HEK293 (cell line): Measurements from ENCODE around the gene DNAJC6.

ENCODE experiments used
- CTCF ChIA-PET: fragments of 350-600 bp; formaldehyde crosslinking; extraction: SDS; loops from one replicate; lab custom pipeline; 2021; ENCODE audit warnings: antibody characterized with exemption; lab: Yijun Ruan, JAX
- POLR2A ChIA-PET: fragments of 300-600 bp; formaldehyde crosslinking; extraction: SDS; loops from one replicate; lab custom pipeline; 2020; ENCODE audit warnings: antibody characterized with exemption, inconsistent platforms; lab: Yijun Ruan, JAX
- H3K27ac ChIP-seq: fragments of 200-500 bp; sonication (Bioruptor generic); 2 replicates; pipeline ENCODE4 v1.5.1; 2014; ENCODE audit warnings: low read depth, low read length, control low read depth, inconsistent platforms; ENCODE audit errors: extremely low read depth
- H3K36me3 ChIP-seq, 2 experiments: fragments of 200-500 bp in 1 of 2; sonication (Bioruptor generic) in 1 of 2; 1 replicate in 1 of 2; 2 replicates in 1 of 2; pipeline ENCODE4 v1.5.1; 2014 to 2017; ENCODE audit warnings: inconsistent platforms in 2 of 2, low read length in 2 of 2; ENCODE audit not compliant: control insufficient read depth in 2 of 2, insufficient read depth in 1 of 2
- H3K4me1 ChIP-seq: fragments of 200-500 bp; sonication (Bioruptor generic); 2 replicates; pipeline ENCODE4 v1.5.1; 2014; ENCODE audit warnings: mild to moderate bottlenecking, low read length, inconsistent platforms; ENCODE audit not compliant: control insufficient read depth, insufficient read depth
- H3K4me3 ChIP-seq: 2 replicates; pipeline ENCODE4 v1.5.1; 2011; ENCODE audit warnings: low read depth, mild to moderate bottlenecking, control low read depth, low read length, moderate library complexity
- H3K9me3 ChIP-seq: fragments of 200-500 bp; sonication (Bioruptor generic); 2 replicates; pipeline ENCODE4 v1.5.1; 2014; ENCODE audit warnings: low read depth, low read length, inconsistent platforms; ENCODE audit not compliant: control insufficient read depth, insufficient read depth
- KLF10 ChIP-seq: fragments of 450-650 bp; IDR thresholded peaks from 2 replicates; pipeline ENCODE4 v1.5.1; 2018; ENCODE audit warnings: missing biosample characterization, mild to moderate bottlenecking, missing genetic modification characterization
- ZBTB21 ChIP-seq: fragments of 450-650 bp; formaldehyde crosslinking; IDR thresholded peaks from 2 replicates; pipeline ENCODE4 v1.5.1; 2017; ENCODE audit warnings: missing biosample characterization, missing genetic modification characterization
- ZBTB7A ChIP-seq: fragments of 450-650 bp; formaldehyde crosslinking; IDR thresholded peaks from 2 replicates; pipeline ENCODE4 v1.5.1; 2016; ENCODE audit warnings: low read depth, missing biosample characterization, missing genetic modification characterization
- ZBTB8A ChIP-seq: fragments of 450-650 bp; formaldehyde crosslinking; IDR thresholded peaks from 2 replicates; pipeline ENCODE4 v1.5.1; 2016; ENCODE audit warnings: missing biosample characterization, missing genetic modification characterization
- ZNF10 ChIP-seq: fragments of 450-650 bp; formaldehyde crosslinking; IDR thresholded peaks from 2 replicates; pipeline ENCODE4 v1.5.1; 2017; ENCODE audit warnings: missing biosample characterization, missing genetic modification characterization
- ZNF157 ChIP-seq: fragments of 450-650 bp; formaldehyde crosslinking; IDR thresholded peaks from 2 replicates; pipeline ENCODE4 v1.5.1; 2016; ENCODE audit warnings: missing biosample characterization, missing genetic modification characterization
- ZNF16 ChIP-seq: fragments of 450-650 bp; formaldehyde crosslinking; IDR thresholded peaks from 2 replicates; pipeline ENCODE4 v1.5.1; 2016; ENCODE audit warnings: low read depth, missing biosample characterization, missing genetic modification characterization
- ZNF169 ChIP-seq: fragments of 450-650 bp; formaldehyde crosslinking; IDR thresholded peaks from 2 replicates; pipeline ENCODE4 v1.5.1; 2016; ENCODE audit warnings: missing biosample characterization, missing genetic modification characterization
- ZNF174 ChIP-seq: fragments of 450-650 bp; formaldehyde crosslinking; IDR thresholded peaks from 2 replicates; pipeline ENCODE4 v1.5.0; 2017; ENCODE audit warnings: missing biosample characterization, mild to moderate bottlenecking, missing genetic modification characterization
- ZNF175 ChIP-seq: fragments of 450-650 bp; formaldehyde crosslinking; IDR thresholded peaks from 2 replicates; pipeline ENCODE4 v1.5.1; 2016; ENCODE audit warnings: missing biosample characterization, missing genetic modification characterization
- ZNF302 ChIP-seq: fragments of 450-650 bp; formaldehyde crosslinking; IDR thresholded peaks from 2 replicates; pipeline ENCODE4 v1.5.1; 2016; ENCODE audit warnings: missing biosample characterization, missing genetic modification characterization, low read depth
- ZNF311 ChIP-seq: fragments of 450-650 bp; formaldehyde crosslinking; IDR thresholded peaks from 2 replicates; pipeline ENCODE4 v1.5.1; 2017; ENCODE audit warnings: missing biosample characterization, missing genetic modification characterization, borderline replicate concordance
- ZNF366 ChIP-seq: fragments of 450-650 bp; formaldehyde crosslinking; conservative IDR thresholded peaks from 2 replicates; pipeline ENCODE4 v1.5.1; 2016; ENCODE audit warnings: missing biosample characterization, missing genetic modification characterization
- ZNF394 ChIP-seq: fragments of 450-650 bp; formaldehyde crosslinking; IDR thresholded peaks from 2 replicates; pipeline ENCODE4 v1.5.1; 2016; ENCODE audit warnings: missing biosample characterization, missing genetic modification characterization, mild to moderate bottlenecking, moderate library complexity, borderline replicate concordance
- ZNF48 ChIP-seq: fragments of 450-650 bp; formaldehyde crosslinking; IDR thresholded peaks from 2 replicates; pipeline ENCODE4 v1.5.1; 2016; ENCODE audit warnings: missing biosample characterization, missing genetic modification characterization
- ZNF544 ChIP-seq: fragments of 450-650 bp; formaldehyde crosslinking; IDR thresholded peaks from 2 replicates; pipeline ENCODE4 v1.5.0; 2017; ENCODE audit warnings: missing biosample characterization, missing genetic modification characterization
- ZNF560 ChIP-seq: fragments of 450-650 bp; formaldehyde crosslinking; IDR thresholded peaks from 2 replicates; pipeline ENCODE4 v1.5.1; 2017; ENCODE audit warnings: missing biosample characterization, missing genetic modification characterization, borderline replicate concordance
- ZNF623 ChIP-seq: fragments of 450-650 bp; formaldehyde crosslinking; IDR thresholded peaks from 2 replicates; pipeline ENCODE4 v1.5.1; 2016; ENCODE audit warnings: missing biosample characterization, missing genetic modification characterization
- ZNF658 ChIP-seq: fragments of 450-650 bp; formaldehyde crosslinking; IDR thresholded peaks from 2 replicates; pipeline ENCODE4; 2016; ENCODE audit warnings: missing biosample characterization, missing genetic modification characterization
- TF ChIP-seq, protein P1 (sequence below): fragments of 450-650 bp; formaldehyde crosslinking; IDR thresholded peaks from 2 replicates; pipeline ENCODE4 v1.5.1; 2017; ENCODE audit warnings: missing biosample characterization, missing genetic modification characterization
- TF ChIP-seq, protein P2 (sequence below): fragments of 450-650 bp; formaldehyde crosslinking; IDR thresholded peaks from 2 replicates; pipeline ENCODE4 v1.5.1; 2016; ENCODE audit warnings: missing biosample characterization, missing genetic modification characterization
- TF ChIP-seq, protein P3 (sequence below): fragments of 450-650 bp; IDR thresholded peaks from 2 replicates; pipeline ENCODE4 v1.5.1; 2018; ENCODE audit warnings: missing biosample characterization, missing genetic modification characterization
- TF ChIP-seq, protein P4 (sequence below): fragments of 450-650 bp; formaldehyde crosslinking; IDR thresholded peaks from 2 replicates; pipeline ENCODE4 v1.5.1; 2016; ENCODE audit warnings: missing biosample characterization, missing genetic modification characterization
- TF ChIP-seq, protein P5 (sequence below): fragments of 450-650 bp; formaldehyde crosslinking; IDR thresholded peaks from 2 replicates; pipeline ENCODE4 v1.5.1; 2016; ENCODE audit warnings: missing biosample characterization, missing genetic modification characterization
- TF ChIP-seq, protein P6 (sequence below): fragments of 450-650 bp; formaldehyde crosslinking; IDR thresholded peaks from 2 replicates; pipeline ENCODE4 v1.5.1; 2016; ENCODE audit warnings: missing biosample characterization, missing genetic modification characterization

Gene DNAJC6

DNA sequence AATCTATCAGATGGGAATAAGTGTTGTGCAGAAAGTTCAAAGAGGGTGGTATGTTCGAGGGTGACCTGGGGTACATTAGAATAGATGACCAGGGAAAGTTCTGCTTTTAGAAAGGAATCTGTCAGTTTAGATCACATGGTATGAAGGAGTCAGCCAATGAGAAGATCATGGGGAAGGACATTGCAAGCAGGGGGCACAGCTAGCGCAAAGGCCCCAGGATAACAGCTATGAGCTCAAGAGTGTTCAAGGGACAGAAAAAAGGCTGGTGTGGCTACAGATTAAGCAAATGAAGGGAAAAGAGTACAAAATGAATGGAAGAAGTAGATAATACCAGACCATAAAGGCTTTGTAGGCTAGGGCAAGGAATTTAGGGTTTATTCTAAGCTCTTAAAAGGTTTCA lies 119.7 kb downstream of the DNAJC6 start:
- Histone ChIP-seq H3K36me3 (peaks cover 5 to 55% of the 10 kb centered on the region in 2 experiments), H3K9me3 (no peaks in the 10 kb centered on the region), H3K4me3 (no peak overlapping the region), H3K27ac (no peak overlapping the region), H3K4me1 (no peaks in the 10 kb centered on the region)
- ChIA-PET POLR2A (interaction anchor here (0.6 kb wide), 1 partner anchor 20 kb away, joined by 3 read pairs; no protein-coding TSS in a partner anchor), CTCF (interaction anchor here (1.0 to 4.0 kb wide), 5 partner anchors 9 to 365 kb away, joined by 3 to 23 read pairs (median 5); no protein-coding TSS in a partner anchor)
- TF ChIP-seq, protein P1, sequence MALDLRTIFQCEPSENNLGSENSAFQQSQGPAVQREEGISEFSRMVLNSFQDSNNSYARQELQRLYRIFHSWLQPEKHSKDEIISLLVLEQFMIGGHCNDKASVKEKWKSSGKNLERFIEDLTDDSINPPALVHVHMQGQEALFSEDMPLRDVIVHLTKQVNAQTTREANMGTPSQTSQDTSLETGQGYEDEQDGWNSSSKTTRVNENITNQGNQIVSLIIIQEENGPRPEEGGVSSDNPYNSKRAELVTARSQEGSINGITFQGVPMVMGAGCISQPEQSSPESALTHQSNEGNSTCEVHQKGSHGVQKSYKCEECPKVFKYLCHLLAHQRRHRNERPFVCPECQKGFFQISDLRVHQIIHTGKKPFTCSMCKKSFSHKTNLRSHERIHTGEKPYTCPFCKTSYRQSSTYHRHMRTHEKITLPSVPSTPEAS (tag by site-specific recombination): no peak
- TF ChIP-seq, protein P2, sequence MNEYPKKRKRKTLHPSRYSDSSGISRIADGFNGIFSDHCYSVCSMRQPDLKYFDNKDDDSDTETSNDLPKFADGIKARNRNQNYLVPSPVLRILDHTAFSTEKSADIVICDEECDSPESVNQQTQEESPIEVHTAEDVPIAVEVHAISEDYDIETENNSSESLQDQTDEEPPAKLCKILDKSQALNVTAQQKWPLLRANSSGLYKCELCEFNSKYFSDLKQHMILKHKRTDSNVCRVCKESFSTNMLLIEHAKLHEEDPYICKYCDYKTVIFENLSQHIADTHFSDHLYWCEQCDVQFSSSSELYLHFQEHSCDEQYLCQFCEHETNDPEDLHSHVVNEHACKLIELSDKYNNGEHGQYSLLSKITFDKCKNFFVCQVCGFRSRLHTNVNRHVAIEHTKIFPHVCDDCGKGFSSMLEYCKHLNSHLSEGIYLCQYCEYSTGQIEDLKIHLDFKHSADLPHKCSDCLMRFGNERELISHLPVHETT: no peak
- TF ChIP-seq ZNF544 (tag by site-specific recombination): no peak
- TF ChIP-seq ZNF175: no peak
- no peak for TF ChIP-seq ZNF560 (tag by site-specific recombination)
- TF ChIP-seq, protein P3, sequence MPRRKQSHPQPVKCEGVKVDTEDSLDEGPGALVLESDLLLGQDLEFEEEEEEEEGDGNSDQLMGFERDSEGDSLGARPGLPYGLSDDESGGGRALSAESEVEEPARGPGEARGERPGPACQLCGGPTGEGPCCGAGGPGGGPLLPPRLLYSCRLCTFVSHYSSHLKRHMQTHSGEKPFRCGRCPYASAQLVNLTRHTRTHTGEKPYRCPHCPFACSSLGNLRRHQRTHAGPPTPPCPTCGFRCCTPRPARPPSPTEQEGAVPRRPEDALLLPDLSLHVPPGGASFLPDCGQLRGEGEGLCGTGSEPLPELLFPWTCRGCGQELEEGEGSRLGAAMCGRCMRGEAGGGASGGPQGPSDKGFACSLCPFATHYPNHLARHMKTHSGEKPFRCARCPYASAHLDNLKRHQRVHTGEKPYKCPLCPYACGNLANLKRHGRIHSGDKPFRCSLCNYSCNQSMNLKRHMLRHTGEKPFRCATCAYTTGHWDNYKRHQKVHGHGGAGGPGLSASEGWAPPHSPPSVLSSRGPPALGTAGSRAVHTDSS (tag by site-specific recombination): no peak
- TF ChIP-seq ZNF366 (tag by site-specific recombination): no peak
- TF ChIP-seq, protein P4, sequence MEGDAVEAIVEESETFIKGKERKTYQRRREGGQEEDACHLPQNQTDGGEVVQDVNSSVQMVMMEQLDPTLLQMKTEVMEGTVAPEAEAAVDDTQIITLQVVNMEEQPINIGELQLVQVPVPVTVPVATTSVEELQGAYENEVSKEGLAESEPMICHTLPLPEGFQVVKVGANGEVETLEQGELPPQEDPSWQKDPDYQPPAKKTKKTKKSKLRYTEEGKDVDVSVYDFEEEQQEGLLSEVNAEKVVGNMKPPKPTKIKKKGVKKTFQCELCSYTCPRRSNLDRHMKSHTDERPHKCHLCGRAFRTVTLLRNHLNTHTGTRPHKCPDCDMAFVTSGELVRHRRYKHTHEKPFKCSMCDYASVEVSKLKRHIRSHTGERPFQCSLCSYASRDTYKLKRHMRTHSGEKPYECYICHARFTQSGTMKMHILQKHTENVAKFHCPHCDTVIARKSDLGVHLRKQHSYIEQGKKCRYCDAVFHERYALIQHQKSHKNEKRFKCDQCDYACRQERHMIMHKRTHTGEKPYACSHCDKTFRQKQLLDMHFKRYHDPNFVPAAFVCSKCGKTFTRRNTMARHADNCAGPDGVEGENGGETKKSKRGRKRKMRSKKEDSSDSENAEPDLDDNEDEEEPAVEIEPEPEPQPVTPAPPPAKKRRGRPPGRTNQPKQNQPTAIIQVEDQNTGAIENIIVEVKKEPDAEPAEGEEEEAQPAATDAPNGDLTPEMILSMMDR (tag by site-specific recombination): no peak
- TF ChIP-seq ZNF48 (tag by site-specific recombination): no peak
- TF ChIP-seq ZBTB21 (tag by site-specific recombination): no peak
- no peak for TF ChIP-seq ZNF157 (tag by site-specific recombination)
- no peak for TF ChIP-seq KLF10 (tag by site-specific recombination)
- no peak for TF ChIP-seq ZNF169 (tag by site-specific recombination)
- no peak for TF ChIP-seq ZNF623 (tag by site-specific recombination)
- no peak for TF ChIP-seq ZBTB7A (tag by site-specific recombination)
- TF ChIP-seq ZBTB8A (tag by site-specific recombination): no peak
- TF ChIP-seq ZNF174 (tag by site-specific recombination): no peak
- TF ChIP-seq, protein P5, sequence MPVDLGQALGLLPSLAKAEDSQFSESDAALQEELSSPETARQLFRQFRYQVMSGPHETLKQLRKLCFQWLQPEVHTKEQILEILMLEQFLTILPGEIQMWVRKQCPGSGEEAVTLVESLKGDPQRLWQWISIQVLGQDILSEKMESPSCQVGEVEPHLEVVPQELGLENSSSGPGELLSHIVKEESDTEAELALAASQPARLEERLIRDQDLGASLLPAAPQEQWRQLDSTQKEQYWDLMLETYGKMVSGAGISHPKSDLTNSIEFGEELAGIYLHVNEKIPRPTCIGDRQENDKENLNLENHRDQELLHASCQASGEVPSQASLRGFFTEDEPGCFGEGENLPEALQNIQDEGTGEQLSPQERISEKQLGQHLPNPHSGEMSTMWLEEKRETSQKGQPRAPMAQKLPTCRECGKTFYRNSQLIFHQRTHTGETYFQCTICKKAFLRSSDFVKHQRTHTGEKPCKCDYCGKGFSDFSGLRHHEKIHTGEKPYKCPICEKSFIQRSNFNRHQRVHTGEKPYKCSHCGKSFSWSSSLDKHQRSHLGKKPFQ (tag by site-specific recombination): no peak

DNA sequence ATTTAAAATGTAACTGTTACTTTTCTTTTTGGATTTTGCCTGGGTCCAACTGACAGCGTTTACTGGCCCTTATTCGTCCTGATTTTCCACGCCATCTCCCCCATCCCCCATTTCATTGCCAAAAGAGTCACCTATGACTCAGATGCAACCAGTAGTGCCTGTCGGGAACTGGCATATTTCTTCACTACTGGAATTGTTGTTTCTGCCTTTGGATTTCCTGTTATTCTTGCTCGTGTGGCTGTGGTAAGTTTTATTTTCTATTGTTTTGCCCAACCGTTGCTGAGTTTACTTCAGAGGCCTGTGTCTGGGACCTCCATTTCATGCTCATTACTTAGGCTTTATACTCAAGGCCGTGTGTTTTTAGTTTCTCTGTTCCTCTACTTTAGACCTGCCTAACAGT lies 120.5 kb downstream of the DNAJC6 start:
- peaks cover 5 to 55% of the 10 kb centered on the region in 2 experiments for H3K36me3 ChIP-seq
- H3K27ac ChIP-seq: no peak overlapping the region
- H3K4me1 ChIP-seq: no peaks in the 10 kb centered on the region
- no peaks in the 10 kb centered on the region for H3K9me3 ChIP-seq
- ChIA-PET CTCF (interaction anchor here (0.7 to 4.0 kb wide), 11 partner anchors 9 to 1027 kb away, joined by 3 to 23 read pairs (median 3); no protein-coding TSS in a partner anchor), POLR2A (interaction anchor here (0.6 to 1.2 kb wide), 2 partner anchors 10 to 19 kb away, joined by 3 to 5 read pairs; partner anchors contain the start of genes LEPR and LEPROT)
- H3K4me3 ChIP-seq: no peak overlapping the region
- TF ChIP-seq ZNF394 (tag by site-specific recombination) (no peak), ZNF16 (tag by site-specific recombination) (no peak), ZNF311 (tag by site-specific recombination) (no peak), ZNF302 (tag by site-specific recombination) (no peak), ZNF658 (tag by site-specific recombination) (no peak), ZNF10 (tag by site-specific recombination) (no peak)
- TF ChIP-seq, protein P6, sequence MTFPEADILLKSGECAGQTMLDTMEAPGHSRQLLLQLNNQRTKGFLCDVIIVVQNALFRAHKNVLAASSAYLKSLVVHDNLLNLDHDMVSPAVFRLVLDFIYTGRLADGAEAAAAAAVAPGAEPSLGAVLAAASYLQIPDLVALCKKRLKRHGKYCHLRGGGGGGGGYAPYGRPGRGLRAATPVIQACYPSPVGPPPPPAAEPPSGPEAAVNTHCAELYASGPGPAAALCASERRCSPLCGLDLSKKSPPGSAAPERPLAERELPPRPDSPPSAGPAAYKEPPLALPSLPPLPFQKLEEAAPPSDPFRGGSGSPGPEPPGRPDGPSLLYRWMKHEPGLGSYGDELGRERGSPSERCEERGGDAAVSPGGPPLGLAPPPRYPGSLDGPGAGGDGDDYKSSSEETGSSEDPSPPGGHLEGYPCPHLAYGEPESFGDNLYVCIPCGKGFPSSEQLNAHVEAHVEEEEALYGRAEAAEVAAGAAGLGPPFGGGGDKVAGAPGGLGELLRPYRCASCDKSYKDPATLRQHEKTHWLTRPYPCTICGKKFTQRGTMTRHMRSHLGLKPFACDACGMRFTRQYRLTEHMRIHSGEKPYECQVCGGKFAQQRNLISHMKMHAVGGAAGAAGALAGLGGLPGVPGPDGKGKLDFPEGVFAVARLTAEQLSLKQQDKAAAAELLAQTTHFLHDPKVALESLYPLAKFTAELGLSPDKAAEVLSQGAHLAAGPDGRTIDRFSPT (tag by site-specific recombination): no peak
- TF ChIP-seq, protein P1 (tag by site-specific recombination): no peak
